ENCODE measurements around the gene ANO2.

ANO2 gene

GRCh38 chr12:5535541-5535940 is 409.5 kb downstream of the ANO2 start:
- no peak for TF ChIP-seq CTCF (IDR thresholded peaks at IDR 0.05; ENCODE audit: control insufficient read depth, insufficient read depth, low read depth, low read length, missing control alignments)
- no peak overlapping the region for H3K4me3 ChIP-seq (ENCODE audit: control insufficient read depth, low read depth, low read length)
- DNase-seq (ENCODE audit: low read depth) = no peak

- no peak for TF ChIP-seq CTCF (IDR thresholded peaks at IDR 0.05; ENCODE audit: control insufficient read depth, insufficient read depth, low read depth, low read length, missing control alignments)
- H3K4me3 ChIP-seq (ENCODE audit: control insufficient read depth, low read depth, low read length) = no peak overlapping the region
- DNase-seq (ENCODE audit: low read depth) = no peak
Measured at GRCh38 chr12:5534426-5535199, 410.4 kb downstream of the ANO2 start.

GRCh38 chr12:5533368-5533767 is 411.7 kb downstream of the ANO2 start:
- no peak for DNase-seq (ENCODE audit: low read depth)
- no peak for TF ChIP-seq CTCF (IDR thresholded peaks at IDR 0.05; ENCODE audit: control insufficient read depth, insufficient read depth, low read depth, low read length, missing control alignments)
- H3K4me3 ChIP-seq (ENCODE audit: control insufficient read depth, low read depth, low read length) = no peak overlapping the region

- no peak for DNase-seq (ENCODE audit: low read depth)
- no peak for TF ChIP-seq CTCF (IDR thresholded peaks at IDR 0.05; ENCODE audit: control insufficient read depth, insufficient read depth, low read depth, low read length, missing control alignments)
- H3K4me3 ChIP-seq (ENCODE audit: control insufficient read depth, low read depth, low read length) = no peak overlapping the region
Measured at GRCh38 chr12:5525783-5526367, 419.2 kb downstream of the ANO2 start.

- H3K4me3 ChIP-seq (ENCODE audit: control insufficient read depth, low read depth, low read length) = no peak overlapping the region
- no peak for TF ChIP-seq CTCF (IDR thresholded peaks at IDR 0.05; ENCODE audit: control insufficient read depth, insufficient read depth, low read depth, low read length, missing control alignments)
- DNase-seq (ENCODE audit: low read depth) = no peak
Measured at GRCh38 chr12:5524769-5525436, 420.2 kb downstream of the ANO2 start.

- no peak overlapping the region for H3K4me3 ChIP-seq (ENCODE audit: control insufficient read depth, low read depth, low read length)
- DNase-seq (ENCODE audit: low read depth) = no peak
- no peak for TF ChIP-seq CTCF (IDR thresholded peaks at IDR 0.05; ENCODE audit: control insufficient read depth, insufficient read depth, low read depth, low read length, missing control alignments)
Measured at GRCh38 chr12:5524116-5524768, 420.8 kb downstream of the ANO2 start.
